ENCODE data around the gene DNAJC4. TPM values are rescaled to one million over a fixed set of nuclear protein-coding genes. Genes with fewer than 3 reads are reported as not detected.

DNAJC4 gene
- 11.7 and 12.6 TPM in 2 replicates for total RNA-seq (ENCODE audit: low replicate concordance)

GRCh38 chr11:64230171-64230984, at the start of gene DNAJC4:
Gene DNAJC4, plus strand, starts transcription at chr11:64230548. Its CDS starts 307 bp downstream, at chr11:64230855.

GRCh38 chr11:64185693-64186491, 44.5 kb upstream of the DNAJC4 start, which contains the start of gene STIP1:
Gene STIP1, plus strand, starts transcription at chr11:64186171. Its CDS starts 91 bp downstream, at chr11:64186262.

GRCh38 chr11:64206457-64207255, 23.7 kb upstream of the DNAJC4 start, which contains the start of gene FERMT3:
Gene FERMT3, plus strand, starts transcription at chr11:64206721. Its CDS starts 644 bp downstream, at chr11:64207365.

GRCh38 chr11:64225608-64226506, 4.5 kb upstream of the DNAJC4 start, which contains the start of the genes NUDT22 and TRPT1:
Gene NUDT22, plus strand, starts transcription at chr11:64226274. Its CDS starts 379 bp downstream, at chr11:64226653.
Gene TRPT1, minus strand, starts transcription at chr11:64226186. Its CDS starts 326 bp downstream, at chr11:64225860.

GRCh38 chr11:64233913-64234586, 3.7 kb downstream of the DNAJC4 start, which contains the start of gene VEGFB:
Gene VEGFB, plus strand, starts transcription at chr11:64234584. Its CDS starts 250 bp downstream, at chr11:64234834.

GRCh38 chr11:64240435-64241240, 10.3 kb downstream of the DNAJC4 start, which contains the start of gene FKBP2:
Gene FKBP2, plus strand, starts transcription at chr11:64241095. Its CDS starts 1,293 bp downstream, at chr11:64242388.

GRCh38 chr11:64246871-64247728, 16.8 kb downstream of the DNAJC4 start, which contains the start of gene PPP1R14B:
Gene PPP1R14B, minus strand, starts transcription at chr11:64246943. Its CDS starts 270 bp downstream, at chr11:64246673.

GRCh38 chr11:64251016-64251752, 20.8 kb downstream of the DNAJC4 start, which contains the start of gene PLCB3:
Gene PLCB3, plus strand, starts transcription at chr11:64251530. Its CDS starts 120 bp downstream, at chr11:64251650.

Other genes with a start within 250 kb of the DNAJC4 start
- gene OTUB1, start 244.1 kb upstream of the DNAJC4 start, total RNA-seq (ENCODE audit: low replicate concordance) = 59.2 and 63.1 TPM in 2 replicates
- gene FLRT1, start 194.6 kb upstream of the DNAJC4 start, total RNA-seq (ENCODE audit: low replicate concordance) = under 0.01 TPM in 1 of 2 replicates, not detected in the other
- gene MACROD1, start 64.4 kb upstream of the DNAJC4 start, total RNA-seq (ENCODE audit: low replicate concordance) = 24.5 and 25.4 TPM in 2 replicates
- 162 and 280 TPM in 2 replicates for gene STIP1, start 44.4 kb upstream of the DNAJC4 start, total RNA-seq (ENCODE audit: low replicate concordance)
- 8.0 and 10.7 TPM in 2 replicates for gene FERMT3, start 23.8 kb upstream of the DNAJC4 start, total RNA-seq (ENCODE audit: low replicate concordance)
- gene TRPT1, start 4.4 kb upstream of the DNAJC4 start, total RNA-seq (ENCODE audit: low replicate concordance) = 32.9 and 42.8 TPM in 2 replicates
- gene NUDT22, start 4.3 kb upstream of the DNAJC4 start, total RNA-seq (ENCODE audit: low replicate concordance) = 34.6 and 72.8 TPM in 2 replicates
- gene VEGFB, start 4.0 kb downstream of the DNAJC4 start, total RNA-seq (ENCODE audit: low replicate concordance) = 20.7 and 23.5 TPM in 2 replicates
- gene FKBP2, start 10.5 kb downstream of the DNAJC4 start, total RNA-seq (ENCODE audit: low replicate concordance) = 67.4 and 90.4 TPM in 2 replicates
- 114 and 363 TPM in 2 replicates for gene PPP1R14B, start 16.4 kb downstream of the DNAJC4 start, total RNA-seq (ENCODE audit: low replicate concordance)
- gene PLCB3, start 21.0 kb downstream of the DNAJC4 start, total RNA-seq (ENCODE audit: low replicate concordance) = 43.6 and 50.0 TPM in 2 replicates
- 26.3 and 79.5 TPM in 2 replicates for gene BAD, start 54.1 kb downstream of the DNAJC4 start, total RNA-seq (ENCODE audit: low replicate concordance)
- 6.9 and 7.1 TPM in 2 replicates for gene GPR137, start 55.3 kb downstream of the DNAJC4 start, total RNA-seq (ENCODE audit: low replicate concordance)
- not detected in 2 replicates for gene KCNK4, start 60.8 kb downstream of the DNAJC4 start, total RNA-seq (ENCODE audit: low replicate concordance)
- 0.15 and 0.23 TPM in 2 replicates for gene CATSPERZ, start 69.8 kb downstream of the DNAJC4 start, total RNA-seq (ENCODE audit: low replicate concordance)
- gene ESRRA, start 75.0 kb downstream of the DNAJC4 start, total RNA-seq (ENCODE audit: low replicate concordance) = 22.8 and 29.8 TPM in 2 replicates
- gene TRMT112, start 87.0 kb downstream of the DNAJC4 start, total RNA-seq (ENCODE audit: low replicate concordance) = 244 and 288 TPM in 2 replicates
- 378 and 390 TPM in 2 replicates for gene PRDX5, start 87.6 kb downstream of the DNAJC4 start, total RNA-seq (ENCODE audit: low replicate concordance)
- gene CCDC88B, start 109.7 kb downstream of the DNAJC4 start, total RNA-seq (ENCODE audit: low replicate concordance) = 0.12 and 3.2 TPM in 2 replicates
- gene RPS6KA4, start 128.6 kb downstream of the DNAJC4 start, total RNA-seq (ENCODE audit: low replicate concordance) = 39.3 and 51.6 TPM in 2 replicates

Measured in smooth muscle cell of the coronary artery (primary cell).